ENCODE measurements around the gene SLC43A3. TPM values are rescaled to one million over a fixed set of nuclear protein-coding genes. Genes with fewer than 3 reads are reported as not detected.
A peak's percentile ranks its signal among the peaks of the same experiment; 100 is the strongest.

Gene SLC43A3
- total and polyA plus RNA-seq, 9 of the 15 experiments (the other 6 are each of a cell fraction or from before 2014, with no cell fraction given) = 63.7 to 281 (median 139) TPM

GRCh38 chr11:57424792-57425564 lies 1.9 kb downstream of the SLC43A3 start (continued):
- TF ChIP-seq CUX1 (CRISPR knock-in tag; IDR thresholded peaks at IDR 0.05) (no peak), ZNF347 (CRISPR knock-in tag; IDR thresholded peaks at IDR 0.05; ENCODE audit: low read depth) (no peak), ZNF407 (IDR thresholded peaks at IDR 0.05; ENCODE audit: low read depth) (no peak), SREBF1 (IDR thresholded peaks at IDR 0.05; ENCODE audit: borderline replicate concordance, low read depth, low read length) (no peak), PML (IDR thresholded peaks at IDR 0.05; ENCODE audit: low read length) (peak; percentile 97), JUND (IDR thresholded peaks at IDR 0.05; ENCODE audit: borderline replicate concordance, low read depth, low read length) (peak; percentile 99), JUND (tag; IDR thresholded peaks at IDR 0.05; ENCODE audit: borderline replicate concordance, low read depth, low read length) (peak; percentile 96; the same call in 2 of the 3 replicates), ZC3H4 (CRISPR knock-in tag; IDR thresholded peaks at IDR 0.05; ENCODE audit: borderline replicate concordance) (no peak), PHB2 (IDR thresholded peaks at IDR 0.05; ENCODE audit: low read depth) (peak; percentile 85), NFXL1 (CRISPR knock-in tag; IDR thresholded peaks at IDR 0.05) (no peak), PHF8 (IDR thresholded peaks at IDR 0.05; ENCODE audit: borderline replicate concordance, low read length) (no peak), ATF4 (CRISPR knock-in tag; IDR thresholded peaks at IDR 0.05) (peak; percentile 70), ZNF668 (CRISPR knock-in tag; IDR thresholded peaks at IDR 0.05) (no peak)

Data from K562 (cell line).